HepG2 (cell line): ENCODE results near the gene C11orf42. TPM values are rescaled to one million over a fixed set of nuclear protein-coding genes. Genes with fewer than 3 reads are reported as not detected.

Experiments
- ATAC-seq: fragments of 200-7000 bp; cut with Tn5 transposase; 3 replicates; pipeline ENCODE4 v1.9.1; 2020; ENCODE audit warnings: mild to moderate bottlenecking, moderate library complexity
- BruUV-seq: library from RNA; stranded (reverse); fragments of 400-500 nt; replicated peaks from 2 replicates; lab custom pipeline; 2021; lab: Mats Ljungman, UMichigan
- CTCF ChIA-PET: fragments of 300-600 bp; formaldehyde crosslinking; extraction: SDS; loops from one replicate; lab custom pipeline; 2021; ENCODE audit warnings: low total read pairs, inconsistent platforms, low intra/inter-chr PET ratio; lab: Yijun Ruan, JAX
- POLR2A ChIA-PET: fragments of 350-600 bp; sonication (Branson Sonifier 250); formaldehyde crosslinking; loops from one replicate; lab custom pipeline; 2020; ENCODE audit warnings: antibody characterized with exemption, inconsistent platforms; lab: Yijun Ruan, JAX
- DNase-seq: peaks from one replicate; pipeline ENCODE4 v3.0.0-alpha.2; 2015; ENCODE audit warnings: low spot score
- FAIRE-seq: peaks from 3 replicates; lab custom pipeline; 2011; peaks lifted over from hg19 to GRCh38; lab: Jason Lieb, UNC
- H2AFZ ChIP-seq: one replicate; pipeline ENCODE4 v1.6.1; 2011; ENCODE audit warnings: low read length, inconsistent platforms
- H3K27ac ChIP-seq: fragments of 300-600 bp; 3 replicates; pipeline ENCODE4 v1.8.0; 2011; ENCODE audit warnings: mixed run types, mild to moderate bottlenecking, mixed read lengths, low read length, inconsistent platforms; ENCODE audit not compliant: insufficient read depth; ENCODE audit errors: extremely low read length
- H3K27me3 ChIP-seq, 2 experiments: fragments of 200-600 bp in 1 of 2; 2 replicates in 1 of 2; 3 replicates in 1 of 2; pipeline versions ENCODE4 v1.6.0 to v1.8.0; 2011; ENCODE audit warnings: low read length in 2 of 2, mild to moderate bottlenecking in 2 of 2, moderate library complexity in 2 of 2, inconsistent platforms in 1 of 2; ENCODE audit not compliant: insufficient read depth in 2 of 2, control insufficient read depth in 1 of 2
- H3K36me3 ChIP-seq, 2 experiments: fragments of 200-600 bp in 1 of 2; replicated peaks in 1 of 2; 2 replicates in 1 of 2; 3 replicates in 1 of 2; pipeline versions ENCODE4 v1.5.1 to v1.8.0; 2011; ENCODE audit warnings: low read length in 2 of 2, inconsistent platforms in 1 of 2; ENCODE audit not compliant: insufficient read depth in 2 of 2, control insufficient read depth in 1 of 2
- H3K4me1 ChIP-seq: 2 replicates; pipeline ENCODE4 v1.5.1; 2012; ENCODE audit warnings: low read length, inconsistent platforms; ENCODE audit not compliant: insufficient read depth
- H3K4me2 ChIP-seq: 2 replicates; pipeline ENCODE4 v1.6.0; 2011; ENCODE audit warnings: low read depth, low read length, inconsistent platforms
- H3K4me3 ChIP-seq, 3 experiments: fragments of 200-600 bp in 1 of 3; sonication (generic), shearing (Covaris generic) in 1 of 3; replicated peaks in 1 of 3; 2 replicates each; pipeline ENCODE4 v1.5.1; 2011 to 2016; ENCODE audit warnings: low read length in 3 of 3, inconsistent platforms in 2 of 3, low read depth in 2 of 3, mild to moderate bottlenecking in 2 of 3, control low read depth in 1 of 3, mixed read lengths in 1 of 3; ENCODE audit not compliant: insufficient read depth in 1 of 3
- H3K79me2 ChIP-seq: one replicate; pipeline ENCODE4 v1.6.1; 2011; ENCODE audit warnings: low read length, inconsistent platforms; ENCODE audit not compliant: insufficient read depth
- H3K9ac ChIP-seq: 2 replicates; pipeline ENCODE4 v1.6.0; 2011; ENCODE audit warnings: mild to moderate bottlenecking, low read depth, low read length, inconsistent platforms; ENCODE audit not compliant: insufficient read depth
- H3K9me3 ChIP-seq: 2 replicates; pipeline ENCODE4 v1.5.1; 2012; ENCODE audit warnings: mild to moderate bottlenecking, low read length
- H4K20me1 ChIP-seq: 2 replicates; pipeline ENCODE4 v1.6.0; 2011; ENCODE audit warnings: inconsistent platforms, mild to moderate bottlenecking, low read length, moderate library complexity; ENCODE audit not compliant: insufficient read depth
- ARNT2 ChIP-seq: sonication (generic); formaldehyde crosslinking; IDR thresholded peaks from 2 replicates; pipeline ENCODE4 v1.8.0; 2022; ENCODE audit warnings: mild to moderate bottlenecking, low read depth, missing genetic modification reagents, moderate library complexity
- IKZF5 ChIP-seq: IDR thresholded peaks from 2 replicates; pipeline ENCODE4 v1.6.1; 2018; ENCODE audit warnings: missing genetic modification reagents, mild to moderate bottlenecking, missing compliant biosample characterization
- NCOA5 ChIP-seq: sonication (generic); formaldehyde crosslinking; IDR thresholded peaks from 2 replicates; pipeline ENCODE4 v1.4.0; 2020; ENCODE audit warnings: missing genetic modification reagents
- NFKBIZ ChIP-seq: IDR thresholded peaks from 2 replicates; pipeline ENCODE4 v1.6.1; 2018; ENCODE audit warnings: missing genetic modification reagents, missing compliant biosample characterization
- TRAFD1 ChIP-seq: sonication (generic); formaldehyde crosslinking; IDR thresholded peaks from 2 replicates; pipeline ENCODE4 v1.5.1; 2020; ENCODE audit warnings: missing genetic modification reagents, mild to moderate bottlenecking, borderline replicate concordance
- ZNF264 ChIP-seq: sonication (generic); formaldehyde crosslinking; IDR thresholded peaks from 2 replicates; pipeline ENCODE4 v1.4.0; 2020; ENCODE audit warnings: missing genetic modification reagents
- ZNF34 ChIP-seq: sonication (generic); formaldehyde crosslinking; IDR thresholded peaks from 2 replicates; pipeline ENCODE4 v1.4.0; 2020; ENCODE audit warnings: mild to moderate bottlenecking, missing genetic modification reagents, borderline replicate concordance
- ZNF484 ChIP-seq: sonication (generic); formaldehyde crosslinking; IDR thresholded peaks from 2 replicates; pipeline ENCODE4 v1.5.1; 2020; ENCODE audit warnings: mild to moderate bottlenecking, low read depth, missing genetic modification reagents, borderline replicate concordance
- ZNF503 ChIP-seq: sonication (generic); formaldehyde crosslinking; IDR thresholded peaks from 2 replicates; pipeline ENCODE4 v1.4.0; 2020; ENCODE audit warnings: missing genetic modification reagents
- ZNF784 ChIP-seq: sonication (generic); formaldehyde crosslinking; IDR thresholded peaks from 2 replicates; pipeline ENCODE4 v1.5.1; 2020; ENCODE audit warnings: missing genetic modification reagents, mild to moderate bottlenecking, borderline replicate concordance
- WGBS: methylation state at CpG from one replicate; pipeline ENCODE4 v1.1.6; 2017; ENCODE audit warnings: low lambda C conversion rate; 5-methylcytosine and 5-hydroxymethylcytosine counted together
- in situ Hi-C: cut with HindIII; loops from 2 replicates; pipeline ENCODE4 v1.10.0; 2017; ENCODE audit warnings: low pct_unique_long_range_greater_than_20kb; ENCODE audit not compliant: extremely low pct_ligation_motif_present
- intact Hi-C: fragments of 100-400 bp; cut with micrococcal nuclease; formaldehyde crosslinking; loops from one replicate; pipeline ENCODE4 v1.10.0; 2022; ENCODE audit not compliant: unreplicated experiment
- polyA plus RNA-seq, 8 experiments: library from polyadenylated mRNA; depleted of rRNA in 3 of 8; stranded (reverse) in 7 of 8; unstranded in 1 of 8; fragments of >200 nt; fragmentation: Illumina TruSeq in 4 of 8; extraction: Trizol in 4 of 8; gene quantifications; 2 replicates each; pipeline versions ENCODE4 v1.2.1 to v1.2.3, GENCODE V29; 2011 to 2016; ENCODE audit warnings: low read depth in 4 of 8, missing spikeins in 1 of 8, mixed read lengths in 1 of 8; ENCODE audit not compliant: insufficient read depth in 1 of 8
- total RNA-seq, 5 experiments: library from RNA; depleted of rRNA; stranded (reverse); fragments of >200 nt; fragmentation: Illumina TruSeq; extraction: Trizol; gene quantifications; 2 replicates each; pipeline ENCODE4 v1.2.3, GENCODE V29; 2016; ENCODE audit warnings: low read depth in 1 of 5
- TF ChIP-seq, protein P1 (sequence below): sonication (generic); formaldehyde crosslinking; IDR thresholded peaks from 2 replicates; pipeline ENCODE4 v1.8.1; 2023; ENCODE audit warnings: mild to moderate bottlenecking, missing genetic modification reagents
- TF ChIP-seq, protein P2 (sequence below): sonication (generic); formaldehyde crosslinking; IDR thresholded peaks from 2 replicates; pipeline ENCODE4 v1.4.0; 2020; ENCODE audit warnings: mild to moderate bottlenecking, missing genetic modification reagents
- TF ChIP-seq, protein P3 (sequence below): sonication (generic); formaldehyde crosslinking; IDR thresholded peaks from 2 replicates; pipeline ENCODE4 v1.4.0; 2020; ENCODE audit warnings: missing genetic modification reagents

Gene C11orf42
- total and polyA plus RNA-seq, 2 of the 13 experiments (the other 11 are each of a cell fraction or from before 2014, with no cell fraction given): not detected

- no peak for TF ChIP-seq ZNF784 (CRISPR knock-in tag)
- TF ChIP-seq, protein P1, sequence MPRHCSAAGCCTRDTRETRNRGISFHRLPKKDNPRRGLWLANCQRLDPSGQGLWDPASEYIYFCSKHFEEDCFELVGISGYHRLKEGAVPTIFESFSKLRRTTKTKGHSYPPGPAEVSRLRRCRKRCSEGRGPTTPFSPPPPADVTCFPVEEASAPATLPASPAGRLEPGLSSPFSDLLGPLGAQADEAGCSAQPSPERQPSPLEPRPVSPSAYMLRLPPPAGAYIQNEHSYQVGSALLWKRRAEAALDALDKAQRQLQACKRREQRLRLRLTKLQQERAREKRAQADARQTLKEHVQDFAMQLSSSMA: no peak
- TF ChIP-seq, protein P2, sequence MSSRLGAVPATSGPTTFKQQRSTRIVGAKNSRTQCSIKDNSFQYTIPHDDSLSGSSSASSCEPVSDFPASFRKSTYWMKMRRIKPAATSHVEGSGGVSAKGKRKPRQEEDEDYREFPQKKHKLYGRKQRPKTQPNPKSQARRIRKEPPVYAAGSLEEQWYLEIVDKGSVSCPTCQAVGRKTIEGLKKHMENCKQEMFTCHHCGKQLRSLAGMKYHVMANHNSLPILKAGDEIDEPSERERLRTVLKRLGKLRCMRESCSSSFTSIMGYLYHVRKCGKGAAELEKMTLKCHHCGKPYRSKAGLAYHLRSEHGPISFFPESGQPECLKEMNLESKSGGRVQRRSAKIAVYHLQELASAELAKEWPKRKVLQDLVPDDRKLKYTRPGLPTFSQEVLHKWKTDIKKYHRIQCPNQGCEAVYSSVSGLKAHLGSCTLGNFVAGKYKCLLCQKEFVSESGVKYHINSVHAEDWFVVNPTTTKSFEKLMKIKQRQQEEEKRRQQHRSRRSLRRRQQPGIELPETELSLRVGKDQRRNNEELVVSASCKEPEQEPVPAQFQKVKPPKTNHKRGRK: no peak
Observed at GRCh38 chr11:6202041-6202440, 3.3 kb upstream of the C11orf42 start (continued).

DNA sequence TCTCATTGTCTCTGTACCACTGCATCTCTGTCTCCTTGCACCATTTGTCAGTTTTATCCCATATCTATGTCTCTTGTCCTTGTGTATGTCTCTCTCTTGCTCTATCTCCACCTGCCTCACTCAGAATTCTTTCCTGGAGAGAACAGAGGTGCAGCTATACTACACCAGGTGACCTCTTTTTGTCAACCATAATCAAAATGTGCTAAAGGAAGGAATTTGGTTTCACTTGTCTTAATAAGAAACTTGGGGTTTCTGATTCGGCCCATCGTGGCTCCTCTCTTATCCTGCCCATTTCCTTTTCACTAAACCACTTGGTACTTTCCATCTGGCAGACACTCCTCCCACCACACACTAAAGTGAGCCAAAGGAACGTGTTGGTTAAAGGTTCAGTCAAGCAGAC lies 2.0 kb upstream of the C11orf42 start:
- Histone ChIP-seq H3K27ac (no peak overlapping the region), H2AFZ (no peak overlapping the region), H3K4me3 (no peak overlapping the region), H3K27me3 (no peaks in the 10 kb centered on the region), H3K36me3 (no peaks in the 10 kb centered on the region), H3K9ac (no peak overlapping the region), H4K20me1 (no peaks in the 10 kb centered on the region), H3K79me2 (no peaks in the 10 kb centered on the region), H3K9me3 (no peaks in the 10 kb centered on the region), H3K4me2 (no peak overlapping the region), H3K4me1 (no peaks in the 10 kb centered on the region)
- DNase-seq (no peak), FAIRE-seq (no peak), ATAC-seq (no peak)
- no TSS peak for BruUV-seq
- POLR2A ChIA-PET: no interaction called here
- in situ Hi-C loops: no loop called here
- intact Hi-C loops: no loop called here
- CTCF ChIA-PET: no interaction called here
- WGBS: 92% methylated on average over 3 of the region's 3 CpGs
- TF ChIP-seq NFKBIZ (CRISPR knock-in tag) (no peak), TRAFD1 (CRISPR knock-in tag) (no peak), ARNT2 (CRISPR knock-in tag) (no peak), IKZF5 (CRISPR knock-in tag) (no peak), ZNF503 (CRISPR knock-in tag) (no peak), NCOA5 (CRISPR knock-in tag) (no peak), ZNF264 (no peak), ZNF484 (CRISPR knock-in tag) (no peak), ZNF34 (CRISPR knock-in tag) (no peak)
- TF ChIP-seq, protein P3, sequence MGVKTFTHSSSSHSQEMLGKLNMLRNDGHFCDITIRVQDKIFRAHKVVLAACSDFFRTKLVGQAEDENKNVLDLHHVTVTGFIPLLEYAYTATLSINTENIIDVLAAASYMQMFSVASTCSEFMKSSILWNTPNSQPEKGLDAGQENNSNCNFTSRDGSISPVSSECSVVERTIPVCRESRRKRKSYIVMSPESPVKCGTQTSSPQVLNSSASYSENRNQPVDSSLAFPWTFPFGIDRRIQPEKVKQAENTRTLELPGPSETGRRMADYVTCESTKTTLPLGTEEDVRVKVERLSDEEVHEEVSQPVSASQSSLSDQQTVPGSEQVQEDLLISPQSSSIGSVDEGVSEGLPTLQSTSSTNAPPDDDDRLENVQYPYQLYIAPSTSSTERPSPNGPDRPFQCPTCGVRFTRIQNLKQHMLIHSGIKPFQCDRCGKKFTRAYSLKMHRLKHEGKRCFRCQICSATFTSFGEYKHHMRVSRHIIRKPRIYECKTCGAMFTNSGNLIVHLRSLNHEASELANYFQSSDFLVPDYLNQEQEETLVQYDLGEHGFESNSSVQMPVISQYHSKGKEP (CRISPR knock-in tag): no peak
